ENCODE measurements around the gene SEMA4A. TPM values are rescaled to one million over a fixed set of nuclear protein-coding genes. Genes with fewer than 3 reads are reported as not detected.

SEMA4A gene
- total and polyA plus RNA-seq, 2 of the 8 experiments (the other 6 are each of a cell fraction or from before 2014, with no cell fraction given), result 7.3 to 10.6 TPM

- H2AFZ ChIP-seq (ENCODE audit: low read length), result no peak overlapping the region
- H2BK15ac ChIP-seq (ENCODE audit: low read length), result no peak overlapping the region
- H2BK5ac ChIP-seq (ENCODE audit: low read depth, low read length), result no peak overlapping the region
- H3K4me3 ChIP-seq (ENCODE audit: extremely low read depth in 1 of 4, insufficient read depth in 2 of 4, low read depth in 3 of 4, low read length in 4 of 4), result no peak overlapping the region
- no peak overlapping the region for H2BK20ac ChIP-seq (ENCODE audit: low read length)
- H3K14ac ChIP-seq (ENCODE audit: insufficient read length), result no peak overlapping the region
- no peaks in the 10 kb centered on the region for H3K9me3 ChIP-seq (ENCODE audit: insufficient read depth in 2 of 2, low read depth in 1 of 2, low read length in 1 of 2)
- peaks cover 0 to 20% of the 10 kb centered on the region in 2 experiments; a peak in 2 of 4 replicates for H3K79me2 ChIP-seq (ENCODE audit: control insufficient read depth in 1 of 2, insufficient read depth in 2 of 2, low read length in 2 of 2)
- no peak overlapping the region for H3K4ac ChIP-seq (replicated peaks; ENCODE audit: insufficient read length, low read depth, low read length)
- no peak overlapping the region for H3K18ac ChIP-seq (ENCODE audit: extremely low read depth, low read length)
- H3K79me1 ChIP-seq (ENCODE audit: low read depth, low read length), result peaks cover 15% of the 10 kb centered on the region; the same call in 1 of the 2 replicates
- no peak overlapping the region for H4K91ac ChIP-seq (replicated peaks; ENCODE audit: insufficient read length, low read length)
- no peak overlapping the region for H2BK12ac ChIP-seq (ENCODE audit: low read depth, low read length)
- no peak overlapping the region for H2BK120ac ChIP-seq (replicated peaks; ENCODE audit: low read depth, low read length)
- ChIA-PET POLR2A (ENCODE audit: partially characterized antibody) (interaction anchor here (1.1 to 6.6 kb wide), 2 partner anchors 9 to 13 kb away, joined by 6 to 49 read pairs; partner anchors contain the start of gene PMF1), CTCF (ENCODE audit: partially characterized antibody) (interaction anchor here (0.7 to 47.2 kb wide), 5 partner anchors 9 to 82 kb away, joined by 3 to 1265 read pairs (median 3); partner anchors contain the start of genes PMF1 and SEMA4A)
- DNase-seq (ENCODE audit: low read depth in 1 of 2, low spot score in 2 of 2), result no peak
- no peak overlapping the region for H4K5ac ChIP-seq (ENCODE audit: insufficient read length, low read depth, low read length)
- H4K20me1 ChIP-seq (replicated peaks in 1 of 2; ENCODE audit: control insufficient read depth in 1 of 2, insufficient read depth in 2 of 2, low read length in 2 of 2), result peaks cover 0 to 5% of the 10 kb centered on the region in 2 experiments
- H3K27me3 ChIP-seq (replicated peaks in 1 of 4; ENCODE audit: control insufficient read depth in 3 of 4, extremely low read depth in 1 of 4, insufficient read depth in 3 of 4, low read length in 3 of 4), result no peaks in the 10 kb centered on the region
- WGBS, 2 experiments (ENCODE audit: extremely low coverage in 1 of 2, insufficient coverage in 1 of 2, insufficient read length in 1 of 2, insufficient replicate concordance in 2 of 2, low coverage in 1 of 2, low lambda C conversion rate in 2 of 2, missing lambda C conversion rate in 1 of 2), result 95% methylated on average over 12 of the region's 13 CpGs; no CpG with 5 or more reads in 1 of the 2 experiments
- TF ChIP-seq, protein P1, sequence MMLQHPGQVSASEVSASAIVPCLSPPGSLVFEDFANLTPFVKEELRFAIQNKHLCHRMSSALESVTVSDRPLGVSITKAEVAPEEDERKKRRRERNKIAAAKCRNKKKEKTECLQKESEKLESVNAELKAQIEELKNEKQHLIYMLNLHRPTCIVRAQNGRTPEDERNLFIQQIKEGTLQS (IDR thresholded peaks at IDR 0.05; ENCODE audit: insufficient read depth, low read depth, low read length), result no peak
- TF ChIP-seq BRCA1 (IDR thresholded peaks at IDR 0.05; ENCODE audit: low read depth, low read length) (no peak), CEBPB (IDR thresholded peaks at IDR 0.05; ENCODE audit: low read depth, low read length) (no peak), GABPA (IDR thresholded peaks at IDR 0.05; ENCODE audit: borderline replicate concordance, insufficient read depth, low read length) (no peak), JUN (IDR thresholded peaks at IDR 0.05; ENCODE audit: low read depth, low read length) (no peak), KDM5A (IDR thresholded peaks at IDR 0.05; ENCODE audit: low read length) (no peak), ASH2L (IDR thresholded peaks at IDR 0.05; ENCODE audit: low read length) (no peak), RBBP5 (IDR thresholded peaks at IDR 0.05; ENCODE audit: borderline replicate concordance, low read depth, low read length) (no peak), SUZ12 (IDR thresholded peaks at IDR 0.05; ENCODE audit: low read length) (no peak), CHD1 (IDR thresholded peaks at IDR 0.05; ENCODE audit: low read depth, low read length) (no peak)
- H3K27ac ChIP-seq (ENCODE audit: low read depth, low read length), result no peak overlapping the region
- no peak overlapping the region for H3K4me2 ChIP-seq (ENCODE audit: insufficient read depth in 1 of 2, low read depth in 2 of 2, low read length in 2 of 2)
- H3K9ac ChIP-seq (replicated peaks in 1 of 4; ENCODE audit: extremely low read depth in 1 of 4, low read depth in 3 of 4, low read length in 3 of 4), result no peak overlapping the region
- no peak overlapping the region for H3K23ac ChIP-seq (ENCODE audit: insufficient read length)
- H4K8ac ChIP-seq (ENCODE audit: extremely low read depth, insufficient read depth, low read length), result no peak overlapping the region
- H2AK5ac ChIP-seq (ENCODE audit: low read depth, low read length), result no peak overlapping the region
- peaks cover 8 to 29% (median 15%) of the 10 kb centered on the region in 4 experiments for H3K36me3 ChIP-seq (ENCODE audit: control insufficient read depth in 2 of 4, insufficient read depth in 4 of 4, low read length in 3 of 4)
- FAIRE-seq, result no peak
- H3K23me2 ChIP-seq (ENCODE audit: low read depth, low read length), result no peaks in the 10 kb centered on the region
- H3K4me1 ChIP-seq (replicated peaks in 1 of 4; ENCODE audit: control insufficient read depth in 3 of 4, insufficient read depth in 4 of 4, low read length in 3 of 4), result no peaks in the 10 kb centered on the region
- no peak overlapping the region for H3K56ac ChIP-seq (replicated peaks; ENCODE audit: insufficient read length, low read depth, low read length)
Observed at GRCh38 chr1:156221986-156222692, 68.8 kb downstream of the SEMA4A start.
